HepG2 (cell line): ENCODE data around the gene CDC6. TPM values are rescaled to one million over a fixed set of nuclear protein-coding genes. Genes with fewer than 3 reads are reported as not detected.

Source experiments
- HMG20B ChIP-seq: conservative IDR thresholded peaks from 2 replicates; pipeline ENCODE4 v1.6.1; 2016; ENCODE audit warnings: missing genetic modification reagents, missing compliant biosample characterization
- HNRNPK ChIP-seq: fragments of 200-400 bp; formaldehyde crosslinking; IDR thresholded peaks from 2 replicates; pipeline ENCODE4 v1.6.1; 2018; ENCODE audit warnings: low read length, low read depth, moderate library complexity, mild to moderate bottlenecking; ENCODE audit not compliant: poor library complexity, severe bottlenecking
- NBN ChIP-seq: fragments of 450-650 bp; conservative IDR thresholded peaks from 2 replicates; pipeline ENCODE4 v1.6.1; 2017
- NFATC3 ChIP-seq: sonication (generic); formaldehyde crosslinking; IDR thresholded peaks from 2 replicates; pipeline ENCODE4 v1.5.1; 2020; ENCODE audit warnings: mild to moderate bottlenecking, missing genetic modification reagents
- NR2C2 ChIP-seq: sonication (generic); formaldehyde crosslinking; IDR thresholded peaks from 2 replicates; pipeline ENCODE4 v1.4.0; 2020; ENCODE audit warnings: missing genetic modification reagents, mild to moderate bottlenecking, moderate library complexity, borderline replicate concordance
- SOX6 ChIP-seq, 2 experiments: fragments of 450-650 bp in 1 of 2; sonication (generic) in 1 of 2; formaldehyde crosslinking in 1 of 2; IDR thresholded peaks; 2 replicates each; pipeline versions ENCODE4 v1.4.0 to v1.6.1; 2017 to 2020; ENCODE audit warnings: antibody characterized with exemption in 1 of 2, mild to moderate bottlenecking in 1 of 2, missing genetic modification reagents in 1 of 2
- TBX3 ChIP-seq: fragments of 450-650 bp; IDR thresholded peaks from 2 replicates; pipeline ENCODE4 v1.6.1; 2017; ENCODE audit warnings: antibody characterized with exemption, mild to moderate bottlenecking, inconsistent platforms, borderline replicate concordance
- ZBTB4 ChIP-seq: sonication (generic); formaldehyde crosslinking; IDR thresholded peaks from 2 replicates; pipeline ENCODE4 v1.4.0; 2020; ENCODE audit warnings: missing genetic modification reagents, mild to moderate bottlenecking, borderline replicate concordance
- ZFP90 ChIP-seq: sonication (generic); formaldehyde crosslinking; IDR thresholded peaks from 2 replicates; pipeline ENCODE4 v1.8.0; 2022; ENCODE audit warnings: missing genetic modification reagents, mild to moderate bottlenecking, inconsistent platforms, borderline replicate concordance
- ZNF281 ChIP-seq: sonication (generic); formaldehyde crosslinking; IDR thresholded peaks from 2 replicates; pipeline ENCODE4 v1.4.0; 2020; ENCODE audit warnings: missing genetic modification reagents, borderline replicate concordance
- ZNF343 ChIP-seq: sonication (generic); formaldehyde crosslinking; IDR thresholded peaks from 2 replicates; pipeline ENCODE4 v1.4.0; 2020; ENCODE audit warnings: mild to moderate bottlenecking, missing genetic modification reagents
- ZNF460 ChIP-seq: sonication (generic); formaldehyde crosslinking; IDR thresholded peaks from 2 replicates; pipeline ENCODE4 v1.5.1; 2020; ENCODE audit warnings: missing genetic modification reagents, mild to moderate bottlenecking, borderline replicate concordance
- ZNF484 ChIP-seq: sonication (generic); formaldehyde crosslinking; IDR thresholded peaks from 2 replicates; pipeline ENCODE4 v1.5.1; 2020; ENCODE audit warnings: mild to moderate bottlenecking, low read depth, missing genetic modification reagents, borderline replicate concordance
- ZNF512B ChIP-seq: sonication (generic); formaldehyde crosslinking; IDR thresholded peaks from 2 replicates; pipeline ENCODE4 v1.5.1; 2020; ENCODE audit warnings: missing genetic modification reagents, mild to moderate bottlenecking, borderline replicate concordance
- ZNF607 ChIP-seq: sonication (generic); formaldehyde crosslinking; IDR thresholded peaks from 2 replicates; pipeline ENCODE4 v1.5.1; 2020; ENCODE audit warnings: missing genetic modification reagents, mild to moderate bottlenecking, borderline replicate concordance
- ZNF629 ChIP-seq: sonication (generic); formaldehyde crosslinking; conservative IDR thresholded peaks from 2 replicates; pipeline ENCODE4 v1.5.0; 2020; ENCODE audit warnings: missing genetic modification reagents
- ZNF644 ChIP-seq: IDR thresholded peaks from 2 replicates; pipeline ENCODE4 v1.6.1; 2016; ENCODE audit warnings: low read depth
- ZNF674 ChIP-seq: sonication (generic); formaldehyde crosslinking; IDR thresholded peaks from 2 replicates; pipeline ENCODE4 v1.5.0; 2020; ENCODE audit warnings: low read depth, mild to moderate bottlenecking, missing genetic modification reagents
- ZNF746 ChIP-seq: sonication (generic); formaldehyde crosslinking; IDR thresholded peaks from 2 replicates; pipeline ENCODE4 v1.8.0; 2022; ENCODE audit warnings: mild to moderate bottlenecking, missing genetic modification reagents
- ZNF777 ChIP-seq: sonication (generic); formaldehyde crosslinking; IDR thresholded peaks from 2 replicates; pipeline ENCODE4 v1.4.0; 2020; ENCODE audit warnings: missing genetic modification reagents
- ZNF891 ChIP-seq: sonication (generic); formaldehyde crosslinking; IDR thresholded peaks from 2 replicates; pipeline ENCODE4 v1.5.0; 2020; ENCODE audit warnings: mild to moderate bottlenecking, missing genetic modification reagents
- polyA plus RNA-seq, 8 experiments: library from polyadenylated mRNA; depleted of rRNA in 3 of 8; stranded (reverse) in 7 of 8; unstranded in 1 of 8; fragments of >200 nt; fragmentation: Illumina TruSeq in 4 of 8; extraction: Trizol in 4 of 8; gene quantifications; 2 replicates each; pipeline versions ENCODE4 v1.2.1 to v1.2.3, GENCODE V29; 2011 to 2016; ENCODE audit warnings: low read depth in 4 of 8, missing spikeins in 1 of 8, mixed read lengths in 1 of 8; ENCODE audit not compliant: insufficient read depth in 1 of 8
- total RNA-seq, 5 experiments: library from RNA; depleted of rRNA; stranded (reverse); fragments of >200 nt; fragmentation: Illumina TruSeq; extraction: Trizol; gene quantifications; 2 replicates each; pipeline ENCODE4 v1.2.3, GENCODE V29; 2016; ENCODE audit warnings: low read depth in 1 of 5

CDC6 gene
- total and polyA plus RNA-seq, 2 of the 13 experiments (the other 11 are each of a cell fraction or from before 2014, with no cell fraction given): 17.4 to 114 TPM

GRCh38 chr17:40303009-40303657, 15.5 kb downstream of the CDC6 start (continued):
- TF ChIP-seq ZFP90 (CRISPR knock-in tag) (0 out of 2 replicates have a peak, but pooled peaks have one; percentile 56), TBX3 (no peak), ZNF343 (CRISPR knock-in tag) (no peak), ZNF891 (CRISPR knock-in tag) (no peak), ZNF512B (CRISPR knock-in tag) (no peak), ZNF674 (no peak), ZNF484 (CRISPR knock-in tag) (no peak), ZNF281 (CRISPR knock-in tag) (no peak), ZNF746 (no peak), ZNF607 (CRISPR knock-in tag) (no peak), HMG20B (CRISPR knock-in tag) (no peak), ZNF644 (CRISPR knock-in tag) (no peak), ZBTB4 (CRISPR knock-in tag) (no peak), ZNF460 (CRISPR knock-in tag) (no peak), NR2C2 (CRISPR knock-in tag) (no peak), SOX6 (IDR thresholded peaks at IDR 0.05) (no peak), SOX6 (CRISPR knock-in tag; IDR thresholded peaks at IDR 0.05) (0 out of 2 replicates have a peak, but pooled peaks have one; percentile 17), NFATC3 (CRISPR knock-in tag) (no peak), ZNF629 (no peak), HNRNPK (no peak), ZNF777 (0 out of 2 replicates have a peak, but pooled peaks have one; percentile 33), NBN (no peak)
